K562 (cell line): ENCODE results near the gene ATP13A4. TPM values are rescaled to one million over a fixed set of nuclear protein-coding genes. Genes with fewer than 3 reads are reported as not detected.

Experiments
- ATAC-seq: fragments of 200-7000 bp; cut with Tn5 transposase; 3 replicates; pipeline ENCODE4 v1.9.1; 2020; ENCODE audit warnings: moderate library complexity
- BruUV-seq: library from RNA; stranded (reverse); fragments of 400-500 nt; replicated peaks from 2 replicates; lab custom pipeline; 2021; lab: Mats Ljungman, UMichigan
- CTCF ChIA-PET: fragments of 300-600 bp; formaldehyde crosslinking; extraction: SDS; loops from one replicate; lab custom pipeline; 2021; ENCODE audit warnings: low intra/inter-chr PET ratio; lab: Yijun Ruan, JAX
- POLR2A ChIA-PET: fragments of 300-600, 350-650 bp; sonication (Branson Sonifier 250); formaldehyde crosslinking; extraction: SDS; loops from one replicate; lab custom pipeline; 2021; ENCODE audit warnings: antibody characterized with exemption, inconsistent platforms; lab: Yijun Ruan, JAX
- DNase-seq, 4 experiments: peaks; one replicate each; pipeline versions ENCODE4 v3.0.0 to v3.0.0-alpha.2; 2011 to 2018; ENCODE audit warnings: low spot score in 3 of 4, mixed read lengths in 3 of 4; ENCODE audit errors: extremely low read depth in 1 of 4
- FAIRE-seq: peaks from 2 replicates; lab custom pipeline; 2011; peaks lifted over from hg19 to GRCh38; lab: Jason Lieb, UNC
- H2AFZ ChIP-seq: 2 replicates; pipeline ENCODE4 v1.6.0; 2011; ENCODE audit warnings: low read depth, low read length, control low read depth, inconsistent platforms
- H3K27ac ChIP-seq: fragments of 200-600 bp; 3 replicates; pipeline ENCODE4 v1.8.0; 2011; ENCODE audit warnings: low read depth, mild to moderate bottlenecking, control low read depth, inconsistent platforms, low read length, moderate library complexity, mixed read lengths; ENCODE audit errors: extremely low read depth
- H3K27me3 ChIP-seq, 2 experiments: fragments of 300-600 bp in 1 of 2; 2 replicates in 1 of 2; 3 replicates in 1 of 2; pipeline versions ENCODE4 v1.6.0 to v1.8.0; 2011; ENCODE audit warnings: inconsistent platforms in 2 of 2, low read length in 2 of 2, mild to moderate bottlenecking in 1 of 2, mixed read lengths in 1 of 2, moderate library complexity in 1 of 2; ENCODE audit not compliant: control insufficient read depth in 2 of 2, insufficient read depth in 2 of 2
- H3K36me3 ChIP-seq: fragments of 300-600 bp; 3 replicates; pipeline ENCODE4 v1.8.0; 2011; ENCODE audit warnings: mild to moderate bottlenecking, low read length, inconsistent platforms; ENCODE audit not compliant: control insufficient read depth, insufficient read depth
- H3K4me1 ChIP-seq, 2 experiments: fragments of 200-600 bp in 1 of 2; replicated peaks in 1 of 2; 2 replicates in 1 of 2; 3 replicates in 1 of 2; pipeline versions ENCODE4 v1.5.1 to v1.8.0; 2011; ENCODE audit warnings: inconsistent platforms in 2 of 2, low read length in 2 of 2, mild to moderate bottlenecking in 1 of 2, mixed read lengths in 1 of 2, moderate library complexity in 1 of 2; ENCODE audit not compliant: control insufficient read depth in 2 of 2, insufficient read depth in 2 of 2
- H3K4me2 ChIP-seq: 2 replicates; pipeline ENCODE4 v1.6.1; 2011; ENCODE audit warnings: low read length, control low read depth, inconsistent platforms, mixed read lengths; ENCODE audit not compliant: insufficient read depth
- H3K4me3 ChIP-seq: fragments of 200-600 bp; sonication (generic), shearing (Covaris generic); 2 replicates; pipeline ENCODE4 v1.5.1; 2016; ENCODE audit warnings: control low read depth, inconsistent platforms
- H3K79me2 ChIP-seq: fragments of 200-600 bp; 3 replicates; pipeline ENCODE4 v1.8.0; 2011; ENCODE audit warnings: low read length, inconsistent platforms; ENCODE audit not compliant: control insufficient read depth, insufficient read depth
- H3K9ac ChIP-seq, 2 experiments: 2 replicates each; pipeline versions ENCODE4 v1.6.0 to v1.6.1; 2011; ENCODE audit warnings: low read depth in 2 of 2, low read length in 2 of 2, control low read depth in 1 of 2, inconsistent platforms in 1 of 2, mild to moderate bottlenecking in 1 of 2, mixed read lengths in 1 of 2; ENCODE audit not compliant: insufficient read depth in 1 of 2
- H3K9me1 ChIP-seq: one replicate; pipeline ENCODE4 v1.6.0; 2011; ENCODE audit warnings: inconsistent platforms, mild to moderate bottlenecking, low read length, moderate library complexity; ENCODE audit not compliant: control insufficient read depth, insufficient read depth
- H3K9me3 ChIP-seq: replicated peaks from 2 replicates; pipeline ENCODE4 v1.5.1; 2011; ENCODE audit warnings: low read depth, low read length, inconsistent platforms; ENCODE audit not compliant: control insufficient read depth, insufficient read depth
- H4K20me1 ChIP-seq: replicated peaks from 2 replicates; pipeline ENCODE4 v1.6.1; 2011; ENCODE audit warnings: low read length, inconsistent platforms, mixed read lengths; ENCODE audit not compliant: control insufficient read depth, insufficient read depth
- CBX3 ChIP-seq, 2 experiments: IDR thresholded peaks; 1 replicate in 1 of 2; 2 replicates in 1 of 2; pipeline ENCODE4 v1.6.1; 2012; ENCODE audit warnings: inconsistent platforms in 2 of 2, low read length in 2 of 2, borderline replicate concordance in 1 of 2, control low read depth in 1 of 2
- ILK ChIP-seq: fragments of 450-650 bp; IDR thresholded peaks from 2 replicates; pipeline ENCODE4 v1.6.1; 2016; ENCODE audit warnings: missing genetic modification characterization, low read depth, mild to moderate bottlenecking, missing compliant biosample characterization, moderate library complexity, borderline replicate concordance
- IRF1 ChIP-seq: sonication (generic); formaldehyde crosslinking; IDR thresholded peaks from 2 replicates; pipeline ENCODE4 v1.8.0; 2022; ENCODE audit warnings: missing genetic modification reagents, mild to moderate bottlenecking, borderline replicate concordance
- MCM7 ChIP-seq, 2 experiments: fragments of 450-650 bp; IDR thresholded peaks; 2 replicates each; pipeline ENCODE4 v1.6.1; 2016 to 2018
- NELFE ChIP-seq: IDR thresholded peaks from 2 replicates; pipeline ENCODE4 v1.6.1; 2011; ENCODE audit warnings: mild to moderate bottlenecking; ENCODE audit not compliant: insufficient read depth, insufficient read length
- RHOXF2B ChIP-seq: fragments of 250-450 bp; sonication (Bioruptor Pico); conservative IDR thresholded peaks from 2 replicates; pipeline ENCODE4 v1.5.1; 2021
- USF1 ChIP-seq: sonication (generic); formaldehyde crosslinking; IDR thresholded peaks from 2 replicates; pipeline ENCODE4 v1.9.0; 2022; ENCODE audit warnings: mild to moderate bottlenecking, missing genetic modification reagents
- ZBTB7A ChIP-seq: IDR thresholded peaks from 2 replicates; pipeline ENCODE4 v1.6.1; 2011; ENCODE audit warnings: low read depth, mild to moderate bottlenecking, low read length, moderate library complexity, borderline replicate concordance; ENCODE audit not compliant: control insufficient read depth
- ZFX ChIP-seq: sonication (generic); formaldehyde crosslinking; IDR thresholded peaks from 2 replicates; pipeline ENCODE4 v1.8.0; 2022; ENCODE audit warnings: mild to moderate bottlenecking, missing genetic modification reagents, moderate library complexity
- ZNF263 ChIP-seq: sonication (generic); formaldehyde crosslinking; IDR thresholded peaks from 2 replicates; pipeline ENCODE4 v1.8.0; 2022; ENCODE audit warnings: mild to moderate bottlenecking, missing genetic modification reagents, borderline replicate concordance
- ZNF444 ChIP-seq: fragments of 250-450 bp; sonication (Bioruptor Pico); IDR thresholded peaks from 2 replicates; pipeline ENCODE4 v1.4.0; 2020; ENCODE audit warnings: mild to moderate bottlenecking, moderate library complexity
- ZNF695 ChIP-seq: fragments of 450-650 bp; formaldehyde crosslinking; IDR thresholded peaks from 2 replicates; pipeline ENCODE4 v1.4.0; 2020; ENCODE audit warnings: mild to moderate bottlenecking, moderate library complexity
- ZNF717 ChIP-seq: fragments of 250-450 bp; sonication (Bioruptor Pico); IDR thresholded peaks from 2 replicates; pipeline ENCODE4 v1.5.0; 2021
- WGBS: fragments of 100-300 bp; shearing (Covaris generic); methylation state at CpG from one replicate; pipeline ENCODE4 v1.1.6; 2016; ENCODE audit warnings: low coverage, mixed read lengths; ENCODE audit not compliant: insufficient coverage; ENCODE audit errors: missing lambda C conversion rate; 5-methylcytosine and 5-hydroxymethylcytosine counted together
- in situ Hi-C: fragments of 300-500 bp; cut with MboI; formaldehyde crosslinking; loops from 4 replicates; pipeline ENCODE4 v1.15.0; 2018; ENCODE audit warnings: inconsistent platforms, mixed read lengths
- intact Hi-C: fragments of 100-400 bp; cut with micrococcal nuclease; formaldehyde crosslinking; loops from 2 replicates; pipeline ENCODE4 v1.14.2; 2022
- polyA plus RNA-seq, 8 experiments: library from polyadenylated mRNA; depleted of rRNA in 4 of 8; stranded (reverse) in 5 of 8; unstranded in 3 of 8; fragments of >200 nt; fragmentation: Nextera tagmentation in 2 of 8; fragmentation: Illumina TruSeq in 1 of 8; extraction: Ambion mirVana in 2 of 8; extraction: Trizol in 1 of 8; gene quantifications; 2 replicates each; pipeline versions ENCODE4 v1.2.1 to v1.2.3, GENCODE V29; 2011 to 2014; ENCODE audit warnings: inconsistent platforms in 1 of 8, missing spikeins in 1 of 8
- total RNA-seq, 7 experiments: library from RNA; depleted of rRNA in 6 of 7; stranded (reverse); fragments of >200 nt in 6 of 7; fragmentation: Illumina TruSeq in 2 of 7; extraction: Trizol in 2 of 7; gene quantifications; 2 replicates each; pipeline versions ENCODE4 v1.2.1 to v1.2.3, GENCODE V29; 2011 to 2021; ENCODE audit warnings: low replicate concordance in 1 of 7

Gene ATP13A4
- total and polyA plus RNA-seq, 9 of the 15 experiments (the other 6 are each of a cell fraction or from before 2014, with no cell fraction given): 0.03 to 0.14 (median 0.07) TPM; not detected in 6

- TF ChIP-seq IRF1 (CRISPR knock-in tag) (no peak), MCM7 (IDR thresholded peaks at IDR 0.05) (no peak), NELFE (no peak), USF1 (CRISPR knock-in tag) (no peak), CBX3 (IDR thresholded peaks at IDR 0.05; ENCODE audit: borderline replicate concordance in 1 of 2, low read length in 2 of 2) (no peak), RHOXF2B (CRISPR knock-in tag) (no peak), ZNF263 (CRISPR knock-in tag) (no peak)
These were observed 147.6 kb downstream of the ATP13A4 start (continued) for GRCh38 chr3:193407112-193407511.

DNA sequence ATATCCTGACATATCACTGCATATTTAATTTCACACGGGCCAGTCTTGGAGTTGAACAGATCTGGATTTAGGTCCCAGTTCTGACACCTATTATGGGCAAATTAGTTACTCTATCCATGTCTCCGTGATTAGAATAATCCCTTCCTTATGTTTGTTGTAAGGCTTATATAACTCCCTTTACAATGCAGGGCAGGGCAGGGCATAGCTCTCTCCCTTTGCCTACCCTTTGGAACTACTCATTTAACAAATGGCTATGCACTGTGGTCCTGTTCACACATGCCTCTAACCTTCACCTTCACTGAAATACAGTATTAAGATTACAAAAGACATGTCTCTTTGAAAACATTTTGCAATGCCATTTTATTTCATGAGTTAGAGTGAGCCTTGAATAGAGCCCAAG is 151.4 kb downstream of the ATP13A4 start:
- BruUV-seq: no TSS peak
- FAIRE-seq (no peak), DNase-seq (no peak), ATAC-seq (no peak)
- Histone ChIP-seq H3K9ac (no peak overlapping the region), H3K79me2 (no peaks in the 10 kb centered on the region), H2AFZ (no peak overlapping the region), H3K9me3 (no peaks in the 10 kb centered on the region), H3K27me3 (no peaks in the 10 kb centered on the region), H3K9me1 (no peaks in the 10 kb centered on the region), H3K36me3 (no peaks in the 10 kb centered on the region), H3K4me1 (no peaks in the 10 kb centered on the region), H3K4me3 (no peak overlapping the region), H3K27ac (no peak overlapping the region), H3K4me2 (no peak overlapping the region), H4K20me1 (no peaks in the 10 kb centered on the region)
- ChIA-PET POLR2A (no interaction called here), CTCF (no interaction called here)
- intact Hi-C loops (no loop called here), in situ Hi-C loops (no loop called here)
- TF ChIP-seq ZNF444 (CRISPR knock-in tag) (no peak), ZNF695 (CRISPR knock-in tag) (no peak), ZBTB7A (no peak), ZFX (no peak), ILK (tag) (no peak), ZNF717 (CRISPR knock-in tag) (no peak)
- WGBS: 3% methylated on average over 2 of the region's 2 CpGs
